Psoas muscle (tissue), 8 donors: Measurements from ENCODE around the gene DOK7. TPM values are rescaled to one million over a fixed set of nuclear protein-coding genes. Genes with fewer than 3 reads are reported as not detected.

ENCODE experiments used
- ATAC-seq, 4 donors: fragments of 200-7000 bp; cut with Tn5 transposase; one replicate each; pipeline ENCODE4 v1.9.1; 2020; ENCODE audit warnings: moderate library complexity in 3 of 4, mild to moderate bottlenecking in 2 of 4
- DNase-seq, 2 donors: peaks; one replicate each; pipeline ENCODE4 v3.0.0-alpha.2; 2020
- H3K27ac ChIP-seq: fragments of 200-600 bp; one replicate; pipeline ENCODE4 v1.8.0; 2022
- H3K27me3 ChIP-seq, 3 donors: fragments of 200-600 bp in 1 of 3; one replicate each; pipeline versions ENCODE4 v1.6.1 to v1.8.0; 2013 to 2022; ENCODE audit warnings: low read length in 2 of 3, mild to moderate bottlenecking in 2 of 3, moderate library complexity in 1 of 3; ENCODE audit not compliant: insufficient read depth in 3 of 3
- H3K36me3 ChIP-seq, 2 donors: fragments of 200-600 bp in 1 of 2; one replicate each; pipeline versions ENCODE4 v1.6.1 to v1.8.0; 2013 to 2022; ENCODE audit warnings: low read depth in 1 of 2, mild to moderate bottlenecking in 1 of 2, moderate library complexity in 1 of 2; ENCODE audit not compliant: insufficient read depth in 1 of 2
- H3K4me1 ChIP-seq: fragments of 200-600 bp; one replicate; pipeline ENCODE4 v1.8.0; 2022
- H3K4me3 ChIP-seq: fragments of 200-600 bp; one replicate; pipeline ENCODE4 v1.8.0; 2022; ENCODE audit warnings: mild to moderate bottlenecking
- H3K9me3 ChIP-seq: fragments of 200-600 bp; one replicate; pipeline ENCODE4 v1.8.0; 2022
- CTCF ChIP-seq: fragments of 200-600 bp; IDR thresholded peaks from one replicate; pipeline ENCODE4 v1.8.0; 2022; ENCODE audit warnings: antibody characterized with exemption
- WGBS, 3 donors: extraction: QIAGEN DNeasy Blood & Tissue Kit; methylation state at CpG; one replicate each; pipeline versions ENCODE4 v1.1.6 to v1.1.7; 2013; 5-methylcytosine and 5-hydroxymethylcytosine counted together
- intact Hi-C, 2 donors: fragments of 100-400 bp; cut with DNase I; formaldehyde crosslinking; loops; one replicate each; pipeline versions ENCODE4 v1.11.0 to v1.14.2; 2022
- polyA plus RNA-seq, 3 donors: library from polyadenylated mRNA; stranded (reverse); fragments of 200-250 nt; gene quantifications; one replicate each; pipeline ENCODE4 v1.2.3, GENCODE V29; 2013
- total RNA-seq, 4 donors: library from RNA; stranded (reverse); fragmentation: NEBNext Ultra II Directional in 2 of 4; extraction: Animal tissue kit (Norgen Biotek cat#: 25700) in 2 of 4; gene quantifications; one replicate each; pipeline versions ENCODE4 v1.2.1 to v1.2.4, GENCODE V29; 2021 to 2023
- donor health status: healthy with polysubstance abuse.
- donor health status: DM: no; HTN: no; CAD: no; lungs with moderate emphysema.
- donor health status: Bipolar disorder and iron deficiency.
- donor health status: healthy.
- donor health status: DM: yes; HTN: yes; CAD: no.
- donor health status: DM: no; HTN: no; CAD: no.
- donor health status: DM: no; HTN: no; CAD: no.
- donor health status: DM: yes; HTN: yes; CAD: no.

DOK7 gene
- total and polyA plus RNA-seq, 7 donors: 3.4 to 48.6 (median 21.5) TPM

- Histone ChIP-seq H3K27me3 (no peaks in the 10 kb centered on the region), H3K36me3 (no peaks in the 10 kb centered on the region), H3K4me1 (peaks cover 36% of the 10 kb centered on the region), H3K27ac (peak overlapping the region; percentile 91), H3K9me3 (no peaks in the 10 kb centered on the region), H3K4me3 (no peak overlapping the region)
- intact Hi-C loops: no loop called here
- ATAC-seq (peak; percentile 71 to 83 (median 76)), DNase-seq (peak; percentile 81 to 91)
- 38 to 45% (median 39%) methylated on average over 24 to 25 of the region's 25 CpGs for WGBS, 3 donors
- no peak for TF ChIP-seq CTCF
Measured at GRCh38 chr4:3461515-3462291, 1.4 kb upstream of the DOK7 start.

GRCh38 chr4:3462321-3462789 lies 751 bp upstream of the DOK7 start:
- 53 to 66% (median 54%) methylated on average over 10 of the region's 10 CpGs for WGBS, 3 donors
- intact Hi-C loops: no loop called here
- no peak for TF ChIP-seq CTCF
- no peak for ATAC-seq
- H3K27me3 ChIP-seq: no peaks in the 10 kb centered on the region
- peak; percentile 23 to 53 for DNase-seq
- no peaks in the 10 kb centered on the region for H3K36me3 ChIP-seq
- no peak overlapping the region for H3K4me3 ChIP-seq
- H3K4me1 ChIP-seq: peaks cover 42% of the 10 kb centered on the region
- H3K9me3 ChIP-seq: no peaks in the 10 kb centered on the region
- H3K27ac ChIP-seq: peak overlapping the region; percentile 91

- Histone ChIP-seq H3K27me3 (no peaks in the 10 kb centered on the region), H3K36me3 (no peaks in the 10 kb centered on the region), H3K4me1 (peaks cover 42% of the 10 kb centered on the region), H3K4me3 (peak overlapping the region; percentile 78), H3K9me3 (no peaks in the 10 kb centered on the region), H3K27ac (peak overlapping the region; percentile 91)
- no peak for TF ChIP-seq CTCF
- ATAC-seq: peak in 2 of 4 donors; percentile 20 to 45
- intact Hi-C loops: no loop called here
- peak; percentile 19 to 64 for DNase-seq
- WGBS, 3 donors: 18 to 27% (median 26%) methylated on average over 24 to 43 of the region's 43 CpGs
Measured at GRCh38 chr4:3463556-3464348, 646 bp downstream of the DOK7 start.

GRCh38 chr4:3464349-3464905 lies 1.3 kb downstream of the DOK7 start:
- Histone ChIP-seq H3K36me3 (no peaks in the 10 kb centered on the region), H3K4me3 (peak overlapping the region; percentile 78), H3K27ac (peak overlapping the region; percentile 91), H3K27me3 (no peaks in the 10 kb centered on the region), H3K9me3 (no peaks in the 10 kb centered on the region), H3K4me1 (peaks cover 44% of the 10 kb centered on the region)
- DNase-seq (peak; percentile 18 to 50), ATAC-seq (peak in 1 of 4 donors; percentile 1)
- intact Hi-C loops: no loop called here
- no peak for TF ChIP-seq CTCF
- 59 to 74% (median 62%) methylated on average over 14 to 15 of the region's 15 CpGs for WGBS, 3 donors
